HG02678 (cell line): ENCODE measurements around the gene FMN1.

Source experiments
- ATAC-seq: cut with Tn5 transposase; IDR thresholded peaks from one replicate; pipeline ENCODE4 v1.9.1; 2021; ENCODE audit warnings: mild to moderate bottlenecking, moderate library complexity; ENCODE audit not compliant: unreplicated experiment

FMN1 gene

GRCh38 chr15:32737304-32737703, 457.2 kb downstream of the FMN1 start:
- no peak for ATAC-seq

- no peak for ATAC-seq
Measured at GRCh38 chr15:32736701-32737061, 457.8 kb downstream of the FMN1 start.

GRCh38 chr15:32735989-32736700, 458.4 kb downstream of the FMN1 start:
- no peak for ATAC-seq

- no peak for ATAC-seq
Measured at GRCh38 chr15:32733281-32733680, 461.2 kb downstream of the FMN1 start.

GRCh38 chr15:32732574-32733157, 461.8 kb downstream of the FMN1 start:
- no peak for ATAC-seq

GRCh38 chr15:32730677-32731654, 463.5 kb downstream of the FMN1 start:
- ATAC-seq = no peak

GRCh38 chr15:32729700-32730395, 464.7 kb downstream of the FMN1 start:
- no peak for ATAC-seq

GRCh38 chr15:32723171-32723948, 471.2 kb downstream of the FMN1 start:
- ATAC-seq = peak; percentile 94

GRCh38 chr15:32722136-32722535, 472.4 kb downstream of the FMN1 start:
- ATAC-seq = no peak

GRCh38 chr15:32721596-32721995, 472.9 kb downstream of the FMN1 start:
- ATAC-seq = no peak

- ATAC-seq = no peak
Measured at GRCh38 chr15:32718821-32719716, 475.4 kb downstream of the FMN1 start.

- no peak for ATAC-seq
Measured at GRCh38 chr15:32718227-32718820, 476.2 kb downstream of the FMN1 start.

GRCh38 chr15:32717426-32718226, 476.9 kb downstream of the FMN1 start, which contains the start of gene GREM1:
GREM1 (plus strand) TSS chr15:32718004; CDS start chr15:32730691, 12,687 bp downstream.
- ATAC-seq = no peak

- no peak for ATAC-seq
Measured at GRCh38 chr15:32716915-32717425, 477.5 kb downstream of the FMN1 start.

GRCh38 chr15:32716216-32716914, 478.1 kb downstream of the FMN1 start:
- no peak for ATAC-seq
